ENCODE measurements around the gene SMIM44. TPM values are rescaled to one million over a fixed set of nuclear protein-coding genes. Genes with fewer than 3 reads are reported as not detected.

Gene SMIM44
- total RNA-seq, 1 experiment from 2014 or later, result not detected

DNA sequence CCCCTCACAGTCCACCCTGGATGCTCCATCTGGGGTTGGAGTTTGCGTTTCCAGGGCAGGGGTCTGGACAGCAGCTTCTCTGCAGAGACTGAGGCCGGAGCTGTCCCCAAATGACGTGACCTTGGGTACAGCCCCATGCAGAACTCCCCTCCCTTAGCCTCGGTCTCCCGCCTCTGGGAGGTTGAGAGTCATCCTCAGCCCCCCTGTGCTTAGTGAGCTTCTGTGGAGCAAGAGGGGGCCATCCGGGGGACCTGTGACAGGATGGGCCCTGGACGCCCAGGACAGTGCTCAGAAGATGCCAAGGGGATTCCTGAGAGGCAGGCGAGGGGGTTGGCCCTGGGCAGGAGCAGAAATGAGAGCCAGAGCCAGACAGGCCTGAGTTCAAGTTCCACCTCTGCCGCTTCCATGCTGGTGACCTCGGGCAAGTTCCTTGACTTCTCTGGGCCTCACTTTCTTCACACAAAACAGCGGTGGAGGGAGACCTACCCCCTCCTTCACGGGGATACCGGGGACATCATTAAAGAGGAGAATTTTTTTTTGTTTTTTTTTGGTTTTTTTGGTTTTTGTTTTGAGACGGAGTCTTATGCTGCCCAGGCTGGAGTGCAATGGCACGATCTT, 23.2 kb downstream of the SMIM44 start:
- no peak for TF ChIP-seq EZH2 (IDR thresholded peaks at IDR 0.05; ENCODE audit: low read depth)
- TF ChIP-seq, protein P1, sequence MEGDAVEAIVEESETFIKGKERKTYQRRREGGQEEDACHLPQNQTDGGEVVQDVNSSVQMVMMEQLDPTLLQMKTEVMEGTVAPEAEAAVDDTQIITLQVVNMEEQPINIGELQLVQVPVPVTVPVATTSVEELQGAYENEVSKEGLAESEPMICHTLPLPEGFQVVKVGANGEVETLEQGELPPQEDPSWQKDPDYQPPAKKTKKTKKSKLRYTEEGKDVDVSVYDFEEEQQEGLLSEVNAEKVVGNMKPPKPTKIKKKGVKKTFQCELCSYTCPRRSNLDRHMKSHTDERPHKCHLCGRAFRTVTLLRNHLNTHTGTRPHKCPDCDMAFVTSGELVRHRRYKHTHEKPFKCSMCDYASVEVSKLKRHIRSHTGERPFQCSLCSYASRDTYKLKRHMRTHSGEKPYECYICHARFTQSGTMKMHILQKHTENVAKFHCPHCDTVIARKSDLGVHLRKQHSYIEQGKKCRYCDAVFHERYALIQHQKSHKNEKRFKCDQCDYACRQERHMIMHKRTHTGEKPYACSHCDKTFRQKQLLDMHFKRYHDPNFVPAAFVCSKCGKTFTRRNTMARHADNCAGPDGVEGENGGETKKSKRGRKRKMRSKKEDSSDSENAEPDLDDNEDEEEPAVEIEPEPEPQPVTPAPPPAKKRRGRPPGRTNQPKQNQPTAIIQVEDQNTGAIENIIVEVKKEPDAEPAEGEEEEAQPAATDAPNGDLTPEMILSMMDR (conservative IDR thresholded peaks at IDR 0.05), result no peak
- no peaks in the 10 kb centered on the region for H3K27me3 ChIP-seq (ENCODE audit: insufficient read depth, low read depth)
- H3K79me2 ChIP-seq (ENCODE audit: low read depth), result no peaks in the 10 kb centered on the region
- no peak overlapping the region for H3K4me3 ChIP-seq
- H2AFZ ChIP-seq, result no peak overlapping the region
- H3K9me2 ChIP-seq (ENCODE audit: insufficient read depth), result no peaks in the 10 kb centered on the region
- intact Hi-C loops (cut with micrococcal nuclease; ENCODE audit: unreplicated experiment), result no loop called here
- no peaks in the 10 kb centered on the region for H3K4me1 ChIP-seq (replicated peaks; ENCODE audit: insufficient read depth)
- CTCF ChIA-PET, result interaction anchor here (1.3 kb wide), 1 partner anchor 10 kb away, joined by 3 read pairs; no protein-coding TSS in a partner anchor
- no peaks in the 10 kb centered on the region for H3F3A ChIP-seq (ENCODE audit: insufficient read depth, low read depth)
- no peak overlapping the region for H3K4me2 ChIP-seq
- POLR2A ChIA-PET (ENCODE audit: unreplicated experiment), result no interaction called here
- H4K20me1 ChIP-seq (ENCODE audit: insufficient read depth), result no peaks in the 10 kb centered on the region
- no TSS peak for BruUV-seq (replicated peaks)
- no peak for DNase-seq
- no peak overlapping the region for H3K27ac ChIP-seq
- H3K36me3 ChIP-seq (ENCODE audit: low read depth), result no peaks in the 10 kb centered on the region
- no peaks in the 10 kb centered on the region for H3K9me3 ChIP-seq (ENCODE audit: insufficient read depth, low read depth)

DNA sequence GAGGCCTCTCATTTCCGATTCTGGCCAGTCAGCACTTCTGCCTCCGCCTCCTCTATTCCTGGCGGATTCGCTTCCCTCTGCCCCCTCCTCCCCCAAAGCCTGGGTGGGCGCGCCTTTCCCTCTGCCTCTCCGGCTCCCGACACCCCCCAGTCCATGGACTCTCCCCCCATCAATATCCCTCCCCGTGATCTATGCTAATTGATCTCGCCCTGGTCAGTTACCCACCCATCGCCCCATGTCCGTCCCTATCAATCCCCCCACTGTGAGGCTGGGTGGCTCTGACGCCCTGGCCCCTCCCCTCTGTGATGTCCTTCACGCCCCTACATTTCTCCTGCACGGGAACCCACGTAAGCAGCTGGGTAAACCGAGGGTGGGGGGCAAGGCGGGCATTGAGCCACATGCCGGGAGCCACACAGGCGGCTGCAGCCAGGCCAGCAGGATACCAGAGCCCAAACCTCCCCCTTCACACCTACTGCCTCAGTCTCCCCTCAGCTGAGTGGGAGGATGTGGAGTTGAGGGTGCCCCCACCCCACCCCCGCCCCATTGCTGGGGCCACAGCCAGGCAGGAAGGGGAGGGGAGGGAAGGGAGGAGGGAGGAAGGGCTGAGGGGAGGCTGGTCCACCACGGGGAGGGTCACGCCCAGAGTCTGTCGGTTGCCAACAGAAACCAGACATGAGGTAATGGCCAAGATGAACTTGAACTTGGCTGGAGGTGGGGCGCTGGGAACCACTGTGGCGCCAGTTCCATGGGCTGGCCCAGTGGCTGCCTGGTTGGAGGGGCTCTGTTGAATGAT, 24.0 kb downstream of the SMIM44 start:
- TF ChIP-seq EZH2 (IDR thresholded peaks at IDR 0.05; ENCODE audit: low read depth), result no peak
- TF ChIP-seq, protein P1 (conservative IDR thresholded peaks at IDR 0.05), result no peak
- H3K4me3 ChIP-seq, result no peak overlapping the region
- H3K36me3 ChIP-seq (ENCODE audit: low read depth), result no peaks in the 10 kb centered on the region
- H3K9me2 ChIP-seq (ENCODE audit: insufficient read depth), result no peaks in the 10 kb centered on the region
- no peaks in the 10 kb centered on the region for H3K27me3 ChIP-seq (ENCODE audit: insufficient read depth, low read depth)
- H3K79me2 ChIP-seq (ENCODE audit: low read depth), result no peaks in the 10 kb centered on the region
- H3K9me3 ChIP-seq (ENCODE audit: insufficient read depth, low read depth), result no peaks in the 10 kb centered on the region
- intact Hi-C loops (cut with micrococcal nuclease; ENCODE audit: unreplicated experiment), result no loop called here
- no peak for DNase-seq
- no peak overlapping the region for H3K27ac ChIP-seq
- H3F3A ChIP-seq (ENCODE audit: insufficient read depth, low read depth), result no peaks in the 10 kb centered on the region
- ChIA-PET CTCF (no interaction called here), POLR2A (ENCODE audit: unreplicated experiment) (no interaction called here)
- no TSS peak for BruUV-seq (replicated peaks)
- H3K4me2 ChIP-seq, result no peak overlapping the region
- H3K4me1 ChIP-seq (replicated peaks; ENCODE audit: insufficient read depth), result no peaks in the 10 kb centered on the region
- no peak overlapping the region for H2AFZ ChIP-seq
- H4K20me1 ChIP-seq (ENCODE audit: insufficient read depth), result no peaks in the 10 kb centered on the region

DNA sequence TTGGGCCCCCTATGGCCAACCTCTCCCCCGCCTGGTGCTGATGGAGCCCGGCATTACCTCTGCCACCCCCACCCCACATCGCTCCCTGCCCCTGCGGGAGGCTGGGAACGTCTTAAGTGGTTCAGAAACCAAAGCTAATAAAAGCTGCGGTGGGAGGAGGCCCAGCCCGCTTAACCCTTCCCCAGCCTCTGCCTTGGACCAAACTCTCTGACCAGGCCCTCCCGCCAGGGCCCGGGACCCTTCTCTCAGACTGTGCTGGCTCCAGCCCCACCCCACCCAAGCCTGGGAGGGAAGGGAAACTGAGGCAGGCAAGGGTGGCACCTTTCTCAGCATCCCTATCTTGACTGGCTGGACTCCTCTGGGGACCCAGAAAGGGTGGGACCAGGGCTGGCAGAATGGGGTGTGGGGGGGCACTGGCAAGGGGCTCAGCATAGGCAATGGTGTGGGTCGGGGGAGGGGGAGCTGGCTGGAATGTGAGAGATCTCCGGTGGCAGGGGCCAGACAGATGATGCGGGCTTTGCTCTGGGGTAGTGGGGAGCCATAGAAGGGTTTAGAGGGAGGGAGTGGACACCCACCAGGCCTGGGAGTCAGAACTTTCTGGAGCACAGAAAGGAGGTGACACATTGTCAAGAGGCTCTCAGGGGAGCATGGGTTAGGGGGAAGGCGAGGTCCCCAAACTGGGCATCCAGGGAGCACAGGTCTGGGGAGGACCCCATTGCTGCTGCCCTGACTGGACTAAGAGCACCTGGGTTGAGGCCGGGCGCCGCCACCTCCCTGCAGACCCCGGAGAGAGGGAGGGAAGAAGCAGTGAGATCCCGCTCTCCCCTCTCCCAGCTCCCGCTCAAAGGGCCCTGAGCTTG, 24.8 kb downstream of the SMIM44 start:
- Histone ChIP-seq H3K4me3 (no peak overlapping the region), H3K4me2 (no peak overlapping the region), H3K79me2 (ENCODE audit: low read depth) (no peaks in the 10 kb centered on the region), H3K9me3 (ENCODE audit: insufficient read depth, low read depth) (no peaks in the 10 kb centered on the region), H3K9me2 (ENCODE audit: insufficient read depth) (no peaks in the 10 kb centered on the region), H2AFZ (no peak overlapping the region), H3F3A (ENCODE audit: insufficient read depth, low read depth) (no peaks in the 10 kb centered on the region), H3K36me3 (ENCODE audit: low read depth) (no peaks in the 10 kb centered on the region), H4K20me1 (ENCODE audit: insufficient read depth) (no peaks in the 10 kb centered on the region), H3K4me1 (replicated peaks; ENCODE audit: insufficient read depth) (no peaks in the 10 kb centered on the region), H3K27ac (no peak overlapping the region), H3K27me3 (ENCODE audit: insufficient read depth, low read depth) (no peaks in the 10 kb centered on the region)
- POLR2A ChIA-PET (ENCODE audit: unreplicated experiment), result no interaction called here
- TF ChIP-seq, protein P1 (conservative IDR thresholded peaks at IDR 0.05), result no peak
- TF ChIP-seq EZH2 (IDR thresholded peaks at IDR 0.05; ENCODE audit: low read depth), result no peak
- no peak for DNase-seq
- CTCF ChIA-PET, result no interaction called here
- intact Hi-C loops (cut with micrococcal nuclease; ENCODE audit: unreplicated experiment), result no loop called here
- no TSS peak for BruUV-seq (replicated peaks)

Measured in PC-9 (cell line).